K562 (cell line): ENCODE data around the gene GLTPD2. TPM values are rescaled to one million over a fixed set of nuclear protein-coding genes. Genes with fewer than 3 reads are reported as not detected.

Experiments
- ATF1 ChIP-seq, 2 experiments: fragments of 450-650 bp in 1 of 2; IDR thresholded peaks; 2 replicates each; pipeline ENCODE4 v1.6.1; 2016; ENCODE audit warnings: missing compliant biosample characterization in 1 of 2, missing genetic modification characterization in 1 of 2
- CBFA2T3 ChIP-seq: fragments of 450-650 bp; IDR thresholded peaks from 2 replicates; pipeline ENCODE4 v1.6.1; 2017
- CREBBP ChIP-seq: IDR thresholded peaks from one replicate; pipeline ENCODE4 v1.6.1; 2012; ENCODE audit warnings: low read depth, mild to moderate bottlenecking, control low read depth, inconsistent platforms, low read length
- ETV5 ChIP-seq: sonication (generic); formaldehyde crosslinking; IDR thresholded peaks from 2 replicates; pipeline ENCODE4 v1.4.0; 2020; ENCODE audit warnings: low read depth, mild to moderate bottlenecking, missing genetic modification reagents
- HMBOX1 ChIP-seq: sonication (generic); IDR thresholded peaks from 2 replicates; pipeline ENCODE4 v1.6.1; 2016
- MGA ChIP-seq: fragments of 450-650 bp; IDR thresholded peaks from 2 replicates; pipeline ENCODE4 v1.6.1; 2016; ENCODE audit warnings: mild to moderate bottlenecking, moderate library complexity
- SMARCA4 ChIP-seq: fragments of 450-650 bp; IDR thresholded peaks from 2 replicates; pipeline ENCODE4 v1.6.1; 2016
- TRIM24 ChIP-seq, 2 experiments: fragments of 450-650 bp; IDR thresholded peaks; 2 replicates each; pipeline ENCODE4 v1.6.1; 2016
- ZNF780A ChIP-seq: fragments of 250-450 bp; sonication (Bioruptor Pico); IDR thresholded peaks from 2 replicates; pipeline ENCODE4 v1.5.0; 2021; ENCODE audit warnings: mild to moderate bottlenecking
- polyA plus RNA-seq, 8 experiments: library from polyadenylated mRNA; depleted of rRNA in 4 of 8; stranded (reverse) in 5 of 8; unstranded in 3 of 8; fragments of >200 nt; fragmentation: Nextera tagmentation in 2 of 8; fragmentation: Illumina TruSeq in 1 of 8; extraction: Ambion mirVana in 2 of 8; extraction: Trizol in 1 of 8; gene quantifications; 2 replicates each; pipeline versions ENCODE4 v1.2.1 to v1.2.3, GENCODE V29; 2011 to 2014; ENCODE audit warnings: inconsistent platforms in 1 of 8, missing spikeins in 1 of 8
- total RNA-seq, 7 experiments: library from RNA; depleted of rRNA in 6 of 7; stranded (reverse); fragments of >200 nt in 6 of 7; fragmentation: Illumina TruSeq in 2 of 7; extraction: Trizol in 2 of 7; gene quantifications; 2 replicates each; pipeline versions ENCODE4 v1.2.1 to v1.2.3, GENCODE V29; 2011 to 2021; ENCODE audit warnings: low replicate concordance in 1 of 7
- TF ChIP-seq, protein P1 (sequence below), 2 experiments: fragments of 150-350 bp in 1 of 2; IDR thresholded peaks; 2 replicates each; pipeline ENCODE4 v1.6.1; 2012 to 2016; ENCODE audit warnings: low read depth in 2 of 2, low read length in 2 of 2, mild to moderate bottlenecking in 1 of 2, moderate library complexity in 1 of 2
- TF ChIP-seq, protein P2 (sequence below): conservative IDR thresholded peaks from 2 replicates; pipeline ENCODE4 v1.6.1; 2011; ENCODE audit warnings: low read depth, mild to moderate bottlenecking, low read length; ENCODE audit not compliant: control insufficient read depth

The GLTPD2 gene
- total and polyA plus RNA-seq, 9 of the 15 experiments (the other 6 are each of a cell fraction or from before 2014, with no cell fraction given), result not detected

DNA sequence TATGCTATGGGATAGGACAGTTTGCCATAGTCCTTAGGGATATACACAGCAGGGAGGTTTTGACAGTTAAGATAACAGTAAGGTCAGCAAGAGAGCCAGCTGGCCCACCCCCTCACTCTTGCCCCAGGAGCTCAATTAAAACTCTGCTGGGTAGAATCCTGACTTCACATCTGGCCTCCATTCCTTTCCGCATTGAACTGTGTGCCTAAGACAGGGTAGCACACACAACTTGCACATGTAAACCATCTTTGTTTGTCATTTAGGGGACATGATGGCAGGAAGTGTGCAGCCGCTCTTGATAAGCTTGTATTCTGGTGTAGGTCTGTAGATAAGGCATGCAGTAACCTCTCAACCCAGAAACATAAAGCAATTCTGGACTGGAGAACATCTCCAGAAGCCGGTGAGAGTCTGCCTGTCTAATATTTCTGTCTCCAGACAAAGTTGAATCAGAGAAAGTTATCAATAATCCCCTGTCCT lies 49.6 kb downstream of the GLTPD2 start (continued):
- no peak for TF ChIP-seq MGA
- TF ChIP-seq, protein P1, sequence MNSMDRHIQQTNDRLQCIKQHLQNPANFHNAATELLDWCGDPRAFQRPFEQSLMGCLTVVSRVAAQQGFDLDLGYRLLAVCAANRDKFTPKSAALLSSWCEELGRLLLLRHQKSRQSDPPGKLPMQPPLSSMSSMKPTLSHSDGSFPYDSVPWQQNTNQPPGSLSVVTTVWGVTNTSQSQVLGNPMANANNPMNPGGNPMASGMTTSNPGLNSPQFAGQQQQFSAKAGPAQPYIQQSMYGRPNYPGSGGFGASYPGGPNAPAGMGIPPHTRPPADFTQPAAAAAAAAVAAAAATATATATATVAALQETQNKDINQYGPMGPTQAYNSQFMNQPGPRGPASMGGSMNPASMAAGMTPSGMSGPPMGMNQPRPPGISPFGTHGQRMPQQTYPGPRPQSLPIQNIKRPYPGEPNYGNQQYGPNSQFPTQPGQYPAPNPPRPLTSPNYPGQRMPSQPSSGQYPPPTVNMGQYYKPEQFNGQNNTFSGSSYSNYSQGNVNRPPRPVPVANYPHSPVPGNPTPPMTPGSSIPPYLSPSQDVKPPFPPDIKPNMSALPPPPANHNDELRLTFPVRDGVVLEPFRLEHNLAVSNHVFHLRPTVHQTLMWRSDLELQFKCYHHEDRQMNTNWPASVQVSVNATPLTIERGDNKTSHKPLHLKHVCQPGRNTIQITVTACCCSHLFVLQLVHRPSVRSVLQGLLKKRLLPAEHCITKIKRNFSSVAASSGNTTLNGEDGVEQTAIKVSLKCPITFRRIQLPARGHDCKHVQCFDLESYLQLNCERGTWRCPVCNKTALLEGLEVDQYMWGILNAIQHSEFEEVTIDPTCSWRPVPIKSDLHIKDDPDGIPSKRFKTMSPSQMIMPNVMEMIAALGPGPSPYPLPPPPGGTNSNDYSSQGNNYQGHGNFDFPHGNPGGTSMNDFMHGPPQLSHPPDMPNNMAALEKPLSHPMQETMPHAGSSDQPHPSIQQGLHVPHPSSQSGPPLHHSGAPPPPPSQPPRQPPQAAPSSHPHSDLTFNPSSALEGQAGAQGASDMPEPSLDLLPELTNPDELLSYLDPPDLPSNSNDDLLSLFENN (IDR thresholded peaks at IDR 0.05; ENCODE audit: low read depth in 2 of 2, low read length in 2 of 2), result no peak
- 0 out of 2 replicates have a peak, but pooled peaks have one; percentile 47 for TF ChIP-seq ETV5 (CRISPR knock-in tag)
- TF ChIP-seq CREBBP, result no peak
- TF ChIP-seq CBFA2T3, result peak; percentile 86
- no peak for TF ChIP-seq TRIM24 (IDR thresholded peaks at IDR 0.05)
- TF ChIP-seq HMBOX1, result peak; percentile 40; the same call in 1 of the 2 replicates
- no peak for TF ChIP-seq ATF1 (CRISPR knock-in tag; IDR thresholded peaks at IDR 0.05)
- TF ChIP-seq ATF1 (tag; IDR thresholded peaks at IDR 0.05), result no peak
- TF ChIP-seq, protein P2, sequence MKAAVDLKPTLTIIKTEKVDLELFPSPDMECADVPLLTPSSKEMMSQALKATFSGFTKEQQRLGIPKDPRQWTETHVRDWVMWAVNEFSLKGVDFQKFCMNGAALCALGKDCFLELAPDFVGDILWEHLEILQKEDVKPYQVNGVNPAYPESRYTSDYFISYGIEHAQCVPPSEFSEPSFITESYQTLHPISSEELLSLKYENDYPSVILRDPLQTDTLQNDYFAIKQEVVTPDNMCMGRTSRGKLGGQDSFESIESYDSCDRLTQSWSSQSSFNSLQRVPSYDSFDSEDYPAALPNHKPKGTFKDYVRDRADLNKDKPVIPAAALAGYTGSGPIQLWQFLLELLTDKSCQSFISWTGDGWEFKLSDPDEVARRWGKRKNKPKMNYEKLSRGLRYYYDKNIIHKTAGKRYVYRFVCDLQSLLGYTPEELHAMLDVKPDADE, result no peak
- peak; percentile 74 for TF ChIP-seq SMARCA4
- TF ChIP-seq ZNF780A (CRISPR knock-in tag), result no peak
